NT2/D1 (cell line): ENCODE measurements around the gene DRG1.
"Not testable (repeated sequence)": the region's sequence is repeated elsewhere in the genome, so short reads cannot be mapped to it uniquely, and the experiment has no call there.

Experiments
- DNase-seq: peaks from one replicate; pipeline ENCODE4 v3.0.0-alpha.2; 2011; ENCODE audit warnings: low read depth, low spot score
- H3K27me3 ChIP-seq: 2 replicates; pipeline ENCODE4 v1.6.0; 2011; ENCODE audit warnings: mild to moderate bottlenecking; ENCODE audit not compliant: insufficient read length, insufficient read depth
- H3K36me3 ChIP-seq: 2 replicates; pipeline ENCODE4 v1.6.1; 2011; ENCODE audit warnings: mild to moderate bottlenecking, low read length, mixed read lengths; ENCODE audit not compliant: insufficient read depth, insufficient read length
- H3K4me1 ChIP-seq: 2 replicates; pipeline ENCODE4 v1.5.1; 2011; ENCODE audit not compliant: insufficient read depth, insufficient read length
- H3K4me3 ChIP-seq: 2 replicates; pipeline ENCODE4 v1.5.1; 2011; ENCODE audit warnings: low read depth; ENCODE audit not compliant: insufficient read length
- H3K9ac ChIP-seq: 2 replicates; pipeline ENCODE4 v1.6.0; 2011; ENCODE audit warnings: low read depth; ENCODE audit not compliant: insufficient read length
- H3K9me3 ChIP-seq: 2 replicates; pipeline ENCODE4 v1.5.1; 2011; ENCODE audit warnings: mild to moderate bottlenecking, low read length; ENCODE audit not compliant: insufficient read depth
- SUZ12 ChIP-seq: IDR thresholded peaks from 2 replicates; pipeline ENCODE4 v1.6.1; 2011; ENCODE audit not compliant: insufficient read length, insufficient read depth; ENCODE audit errors: extremely low read depth
- YY1 ChIP-seq: IDR thresholded peaks from 2 replicates; pipeline ENCODE4 v1.6.1; 2011; ENCODE audit not compliant: insufficient read length, insufficient read depth
- ZNF274 ChIP-seq: IDR thresholded peaks from 2 replicates; pipeline ENCODE4 v1.6.1; 2011; ENCODE audit warnings: mild to moderate bottlenecking, low read depth, low read length

DRG1 gene

GRCh38 chr22:31367426-31367825 is 32.0 kb upstream of the DRG1 start:
- no peak for TF ChIP-seq SUZ12
- TF ChIP-seq ZNF274 = no peak
- TF ChIP-seq YY1 = no peak
- H3K9me3 ChIP-seq = no peaks in the 10 kb centered on the region

GRCh38 chr22:31377612-31378011 is 21.8 kb upstream of the DRG1 start:
- Histone ChIP-seq H3K9me3 (no peaks in the 10 kb centered on the region), H3K9ac (no peak overlapping the region), H3K36me3 (no peaks in the 10 kb centered on the region), H3K27me3 (no peaks in the 10 kb centered on the region), H3K4me3 (no peak overlapping the region), H3K4me1 (peaks cover 2% of the 10 kb centered on the region)
- TF ChIP-seq SUZ12 = no peak
- TF ChIP-seq ZNF274 = no peak
- TF ChIP-seq YY1 = no peak
- DNase-seq = no peak

More at GRCh38 chr22:31367426-31367825, 32.0 kb upstream of the DRG1 start:
- Histone ChIP-seq H3K27me3 (no peaks in the 10 kb centered on the region), H3K4me1 (no peaks in the 10 kb centered on the region), H3K4me3 (no peak overlapping the region), H3K36me3 (no peaks in the 10 kb centered on the region), H3K9ac (no peak overlapping the region)
- no peak for DNase-seq

- peaks cover 2% of the 10 kb centered on the region for H3K4me1 ChIP-seq
- H3K9ac ChIP-seq = no peak overlapping the region
- TF ChIP-seq YY1 (no peak), ZNF274 (no peak), SUZ12 (no peak)
- no peak for DNase-seq
- H3K27me3 ChIP-seq = no peaks in the 10 kb centered on the region
- H3K9me3 ChIP-seq = no peaks in the 10 kb centered on the region
- no peaks in the 10 kb centered on the region for H3K36me3 ChIP-seq
- no peak overlapping the region for H3K4me3 ChIP-seq
Observed at GRCh38 chr22:31378123-31378522, 21.3 kb upstream of the DRG1 start.

- not testable (repeated sequence) for H3K9me3 ChIP-seq, DNase-seq, H3K27me3 ChIP-seq, H3K9ac ChIP-seq, H3K36me3 ChIP-seq, H3K4me1 ChIP-seq, H3K4me3 ChIP-seq
Observed at GRCh38 chr22:31378651-31379050, 20.8 kb upstream of the DRG1 start.

DNA sequence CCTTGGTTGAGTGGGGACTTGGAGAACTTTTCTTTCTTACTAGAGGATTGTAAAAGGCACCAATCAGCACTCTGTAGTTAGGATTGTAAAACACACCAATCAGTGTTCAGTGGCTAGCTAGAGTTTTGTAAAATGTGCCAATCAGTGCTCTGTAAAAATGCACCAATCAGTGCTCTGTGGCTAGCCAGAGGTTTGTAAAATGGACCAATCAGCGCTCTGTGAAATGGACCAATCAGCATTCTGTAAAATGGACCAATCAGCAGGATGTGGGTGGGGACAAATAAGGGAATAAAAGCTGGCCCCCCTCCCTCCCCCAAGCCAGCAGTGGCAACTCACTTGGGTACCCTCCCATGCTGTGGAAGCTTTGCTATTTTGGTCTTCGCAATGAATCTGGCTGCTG is 5.5 kb upstream of the DRG1 start:
- no peak for TF ChIP-seq SUZ12
- TF ChIP-seq ZNF274 = no peak
- TF ChIP-seq YY1 = no peak
- H3K4me3 ChIP-seq = no peak overlapping the region
- no peaks in the 10 kb centered on the region for H3K9me3 ChIP-seq
- DNase-seq = no peak
- H3K9ac ChIP-seq = no peak overlapping the region
- no peaks in the 10 kb centered on the region for H3K36me3 ChIP-seq
- H3K27me3 ChIP-seq = no peaks in the 10 kb centered on the region
- no peaks in the 10 kb centered on the region for H3K4me1 ChIP-seq

- DNase-seq = no peak
- H3K9me3 ChIP-seq = no peaks in the 10 kb centered on the region
- no peaks in the 10 kb centered on the region for H3K4me1 ChIP-seq
- H3K4me3 ChIP-seq = no peak overlapping the region
- no peaks in the 10 kb centered on the region for H3K27me3 ChIP-seq
- H3K9ac ChIP-seq = no peak overlapping the region
- H3K36me3 ChIP-seq = no peaks in the 10 kb centered on the region
- TF ChIP-seq ZNF274 (no peak), YY1 (no peak), SUZ12 (no peak)
Observed at GRCh38 chr22:31394326-31394725, 5.1 kb upstream of the DRG1 start.

DNA sequence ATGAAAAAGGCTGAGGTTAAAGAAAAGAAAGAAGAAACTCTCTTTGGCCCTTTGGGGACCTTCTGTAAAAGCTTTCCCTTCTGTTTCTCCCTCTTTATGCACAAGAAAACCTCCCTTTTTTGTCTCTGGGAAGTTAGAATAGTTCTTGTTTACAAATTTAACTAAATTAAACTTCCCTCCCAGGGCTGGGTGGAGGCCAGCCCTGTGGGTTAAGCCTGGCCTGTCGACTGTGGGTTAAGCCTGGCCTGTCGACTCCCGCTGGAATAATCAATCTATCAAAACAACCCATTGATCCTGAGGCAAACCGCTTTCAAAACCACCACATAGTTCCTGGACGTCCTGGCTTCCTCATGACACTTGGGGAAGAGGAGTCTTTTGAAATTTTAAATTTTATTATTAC is 1.2 kb upstream of the DRG1 start:
- Histone ChIP-seq H3K9me3 (no peaks in the 10 kb centered on the region), H3K4me3 (no peak overlapping the region), H3K36me3 (peaks cover 22% of the 10 kb centered on the region), H3K4me1 (no peaks in the 10 kb centered on the region), H3K9ac (no peak overlapping the region), H3K27me3 (no peaks in the 10 kb centered on the region)
- TF ChIP-seq ZNF274 = no peak
- TF ChIP-seq SUZ12 = no peak
- TF ChIP-seq YY1 = no peak
- DNase-seq = no peak

DNA sequence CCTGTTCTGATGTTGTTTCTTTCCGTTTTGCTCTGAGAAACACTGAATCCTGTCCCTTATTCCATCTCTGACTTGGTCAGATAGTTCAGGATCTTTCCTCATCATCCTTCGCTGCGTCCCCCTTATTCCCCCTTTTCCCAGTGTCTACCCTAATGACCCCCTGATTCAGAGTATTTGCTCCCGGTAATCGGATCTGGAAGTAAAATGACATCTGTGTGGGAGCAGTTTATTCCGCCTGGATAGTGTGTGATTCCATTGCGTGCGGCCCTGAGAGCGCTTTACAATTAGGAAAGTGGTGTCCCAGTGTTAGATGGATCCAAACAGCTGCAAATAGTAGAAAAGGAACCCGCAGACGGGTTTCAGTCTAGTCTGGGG is 606 bp downstream of the DRG1 start:
- H3K4me3 ChIP-seq = peak overlapping the region; percentile 95
- no peaks in the 10 kb centered on the region for H3K27me3 ChIP-seq
- H3K36me3 ChIP-seq = peaks cover 40% of the 10 kb centered on the region
- DNase-seq = no peak
- no peaks in the 10 kb centered on the region for H3K4me1 ChIP-seq
- peak overlapping the region; percentile 99 for H3K9ac ChIP-seq
- TF ChIP-seq YY1 (no peak), ZNF274 (no peak), SUZ12 (no peak)
- H3K9me3 ChIP-seq = no peaks in the 10 kb centered on the region

DNA sequence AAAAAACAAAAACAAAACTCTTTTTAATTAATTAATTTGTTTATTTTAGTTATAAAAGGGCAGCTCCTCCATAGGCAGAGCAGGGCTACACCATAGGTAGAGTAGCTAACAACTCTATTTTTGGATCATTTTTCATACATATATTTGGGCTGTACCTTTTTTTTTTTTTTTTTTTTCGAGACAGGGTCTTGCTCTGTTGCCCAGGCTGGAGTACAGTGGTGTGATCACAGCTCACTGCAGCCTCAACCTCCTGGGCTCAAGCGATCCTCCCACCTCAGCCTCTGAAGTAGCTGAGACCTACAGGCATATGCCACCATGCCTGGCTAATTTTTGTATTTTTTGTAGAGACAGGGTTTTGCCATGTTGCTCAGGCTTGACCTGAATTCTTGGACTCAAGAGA is 2.9 kb downstream of the DRG1 start:
- not testable (repeated sequence) for H3K9ac ChIP-seq, H3K9me3 ChIP-seq, H3K4me3 ChIP-seq, H3K27me3 ChIP-seq, H3K4me1 ChIP-seq, DNase-seq
- peaks cover 60% of the 10 kb centered on the region for H3K36me3 ChIP-seq
